Mucosa of descending colon (tissue), 3 donors: Measurements from ENCODE around the gene LACTB. TPM values are rescaled to one million over a fixed set of nuclear protein-coding genes. Genes with fewer than 3 reads are reported as not detected.
A peak's percentile ranks its signal among the peaks of the same experiment; 100 is the strongest.

Source experiments
- ATAC-seq: fragments of 200-7000 bp; cut with Tn5 transposase; one replicate; pipeline ENCODE4 v1.9.1; 2020; ENCODE audit warnings: mild to moderate bottlenecking, moderate library complexity
- DNase-seq, 3 donors: peaks; one replicate each; pipeline ENCODE4 v3.0.0-alpha.2; 2020
- H3K36me3 ChIP-seq: fragments of 200-600 bp; one replicate; pipeline ENCODE4 v1.8.0; 2021; ENCODE audit warnings: low read depth, mild to moderate bottlenecking
- H3K4me1 ChIP-seq: fragments of 200-600 bp; one replicate; pipeline ENCODE4 v1.8.0; 2021; ENCODE audit warnings: low read depth, mild to moderate bottlenecking
- H3K4me3 ChIP-seq: fragments of 200-600 bp; one replicate; pipeline ENCODE4 v1.8.0; 2021; ENCODE audit warnings: mild to moderate bottlenecking
- H3K9me3 ChIP-seq: fragments of 200-600 bp; one replicate; pipeline ENCODE4 v1.8.0; 2021; ENCODE audit warnings: mild to moderate bottlenecking
- CTCF ChIP-seq: fragments of 200-600 bp; IDR thresholded peaks from one replicate; pipeline ENCODE4 v1.8.0; 2022; ENCODE audit warnings: antibody characterized with exemption, mild to moderate bottlenecking
- intact Hi-C, 2 donors: fragments of 100-400 bp; cut with DNase I in 1 of 2; cut with micrococcal nuclease in 1 of 2; formaldehyde crosslinking; loops; one replicate each; pipeline versions ENCODE4 v1.11.0 to v1.11.1; 2022; cut with DNase I, micrococcal nuclease
- total RNA-seq, 3 donors: library from RNA; stranded (reverse); fragmentation: NEBNext Ultra II Directional in 2 of 3; extraction: Animal tissue kit (Norgen Biotek cat#: 25700) in 2 of 3; gene quantifications; one replicate each; pipeline versions ENCODE4 v1.2.1 to v1.2.4, GENCODE V29; 2021 to 2023
- donor health status: DM: no; HTN: no; CAD: no; lungs with moderate emphysema.
- donor health status: DM: no; HTN: no; CAD: no.
- donor health status: DM: no; HTN: yes; CAD: no.

LACTB gene
- total RNA-seq, 3 donors from 2014 or later, result 19.8 to 24.0 (median 21.1) TPM

- H3K4me1 ChIP-seq, result no peaks in the 10 kb centered on the region
- no peaks in the 10 kb centered on the region for H3K36me3 ChIP-seq
- intact Hi-C loops, result no loop called here
- H3K4me3 ChIP-seq, result no peak overlapping the region
- no peak for ATAC-seq
- DNase-seq, result no peak
- no peak for TF ChIP-seq CTCF
- no peaks in the 10 kb centered on the region for H3K9me3 ChIP-seq
Measured at GRCh38 chr15:63110428-63111026, 11.1 kb upstream of the LACTB start.

- ATAC-seq, result peak; percentile 37
- no peak for DNase-seq
- no peaks in the 10 kb centered on the region for H3K36me3 ChIP-seq
- no peaks in the 10 kb centered on the region for H3K4me1 ChIP-seq
- no peak for TF ChIP-seq CTCF
- no peaks in the 10 kb centered on the region for H3K9me3 ChIP-seq
- intact Hi-C loops, result no loop called here
- no peak overlapping the region for H3K4me3 ChIP-seq
Measured at GRCh38 chr15:63111481-63111880, 10.2 kb upstream of the LACTB start.

GRCh38 chr15:63112871-63113270, 8.8 kb upstream of the LACTB start:
- DNase-seq, result no peak
- Histone ChIP-seq H3K9me3 (no peaks in the 10 kb centered on the region), H3K4me3 (no peak overlapping the region), H3K36me3 (no peaks in the 10 kb centered on the region), H3K4me1 (no peaks in the 10 kb centered on the region)
- TF ChIP-seq CTCF, result no peak
- intact Hi-C loops, result no loop called here
- no peak for ATAC-seq

GRCh38 chr15:63114465-63114864, 7.2 kb upstream of the LACTB start:
- H3K36me3 ChIP-seq, result no peaks in the 10 kb centered on the region
- DNase-seq, result no peak

GRCh38 chr15:63118854-63119253, 2.8 kb upstream of the LACTB start:
- DNase-seq (no peak), ATAC-seq (no peak)
- Histone ChIP-seq H3K4me1 (peaks cover 2% of the 10 kb centered on the region), H3K4me3 (no peak overlapping the region), H3K36me3 (no peaks in the 10 kb centered on the region), H3K9me3 (peaks cover 10% of the 10 kb centered on the region)
- intact Hi-C loops, result no loop called here
- TF ChIP-seq CTCF, result no peak

More at GRCh38 chr15:63114465-63114864, 7.2 kb upstream of the LACTB start:
- intact Hi-C loops, result no loop called here
- no peaks in the 10 kb centered on the region for H3K4me1 ChIP-seq
- H3K4me3 ChIP-seq, result no peak overlapping the region
- TF ChIP-seq CTCF, result no peak
- peaks cover 5% of the 10 kb centered on the region for H3K9me3 ChIP-seq
- ATAC-seq, result no peak
